Activated CD4-positive, alpha-beta T cell treated with anti-CD3 and anti-CD28 coated beads, Interleukin-2, amount 50 U/mL, for 4 hours (primary cell): ENCODE results near the gene PCP4.

Experiments used
- DNase-seq, 2 experiments: peaks; one replicate each; pipeline ENCODE4 v3.0.0-alpha.2; 2020

The PCP4 gene

DNA sequence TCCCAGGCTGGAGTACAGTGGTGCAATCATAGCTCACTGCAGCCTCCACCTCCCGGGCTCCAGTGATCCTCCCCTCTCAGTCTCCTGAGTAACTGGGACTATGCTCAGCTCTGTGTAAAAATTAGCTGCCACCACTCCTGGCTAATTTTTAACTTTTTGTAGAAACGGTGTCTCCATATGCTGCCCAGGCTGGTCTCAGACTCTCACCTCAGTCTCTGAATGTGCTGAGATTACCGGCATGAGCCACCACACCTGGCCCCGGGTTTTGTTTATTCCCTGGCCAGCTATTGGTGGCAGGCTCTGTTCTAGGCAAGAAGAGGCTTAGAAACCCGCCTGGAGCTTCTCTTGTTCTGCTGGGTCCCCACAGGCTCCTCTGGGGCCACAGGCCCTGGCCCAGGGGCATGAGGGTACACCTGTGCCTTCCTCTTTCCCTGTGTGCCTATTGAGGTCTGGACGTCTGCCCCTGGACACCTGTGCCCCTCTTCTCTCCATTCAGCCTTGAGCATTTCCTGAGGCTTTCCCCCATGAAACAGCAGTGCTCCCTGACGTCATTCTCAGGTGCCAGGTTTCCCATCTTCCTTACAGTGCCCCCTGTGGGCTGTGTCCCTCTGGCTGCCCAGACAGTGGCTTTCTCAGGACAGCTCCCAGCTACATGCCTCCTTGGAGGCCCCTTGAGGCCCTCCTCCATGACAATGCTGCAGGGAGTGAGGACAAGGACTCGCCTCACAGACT is 57.5 kb downstream of the PCP4 start:
- DNase-seq, result no peak

- DNase-seq, result no peak
Measured at GRCh38 chr21:39927304-39927886, 60.2 kb downstream of the PCP4 start.

GRCh38 chr21:39932335-39932734 is 65.1 kb downstream of the PCP4 start:
- no peak for DNase-seq

DNA sequence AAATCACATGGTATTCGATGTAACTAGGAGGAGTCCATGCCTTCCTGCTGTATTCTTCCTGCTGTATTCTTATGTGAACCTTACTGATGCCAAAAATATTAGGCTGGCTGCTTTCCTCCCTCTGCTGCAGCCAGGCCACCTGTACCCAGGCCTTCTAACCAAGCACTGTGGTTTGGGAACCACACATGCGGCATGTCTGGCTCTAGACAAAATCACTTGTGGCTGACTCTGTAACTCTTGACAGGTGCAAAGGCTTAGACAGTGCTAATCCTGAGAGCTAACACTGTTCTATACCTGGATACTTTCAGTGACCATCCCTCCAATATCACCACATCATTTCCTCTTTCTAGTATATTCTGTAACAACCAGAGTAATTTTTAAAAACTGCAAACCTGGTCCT is 67.7 kb downstream of the PCP4 start:
- no peak for DNase-seq

DNA sequence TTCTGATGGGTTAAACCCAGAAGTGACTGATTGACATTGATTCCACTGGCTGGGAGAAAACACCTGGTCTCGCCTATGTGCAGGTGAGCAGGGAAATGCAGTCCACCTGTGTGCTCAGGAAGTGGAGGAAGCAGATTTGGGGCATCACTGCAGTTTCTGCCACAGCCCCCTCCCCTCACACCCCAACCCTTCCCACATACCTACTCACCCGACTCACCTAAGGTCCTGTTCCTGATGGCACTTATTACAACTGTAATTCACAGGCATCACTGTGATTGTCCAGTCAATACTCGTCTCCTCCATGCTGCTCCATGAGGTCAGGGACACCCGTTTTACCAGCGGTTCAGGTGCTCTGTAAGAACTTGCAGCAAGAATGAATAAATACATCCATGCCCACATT is 68.5 kb downstream of the PCP4 start:
- no peak for DNase-seq

- no peak for DNase-seq
Measured at GRCh38 chr21:39938086-39938625, 70.9 kb downstream of the PCP4 start.

DNA sequence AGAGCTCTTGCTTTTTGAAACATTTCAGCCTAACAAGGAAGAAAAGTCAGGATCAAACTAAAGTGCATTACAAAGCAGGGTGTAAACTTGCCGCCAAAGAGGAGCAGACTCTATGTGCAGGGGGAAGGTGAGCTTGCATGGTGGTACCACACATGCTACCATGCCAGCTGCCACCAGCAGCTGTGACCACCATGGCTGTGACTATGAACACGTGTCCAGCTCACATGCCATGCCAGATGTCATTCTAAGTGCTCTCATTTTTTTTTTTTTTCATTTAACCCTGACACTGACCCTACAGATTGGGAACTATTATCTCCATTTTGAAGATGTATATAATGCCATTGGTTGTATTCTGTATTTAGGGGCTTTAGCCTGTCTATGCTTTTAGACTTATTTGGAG is 79.0 kb downstream of the PCP4 start:
- DNase-seq, result no peak

- DNase-seq, result no peak
Measured at GRCh38 chr21:39947031-39947430, 79.8 kb downstream of the PCP4 start.

DNA sequence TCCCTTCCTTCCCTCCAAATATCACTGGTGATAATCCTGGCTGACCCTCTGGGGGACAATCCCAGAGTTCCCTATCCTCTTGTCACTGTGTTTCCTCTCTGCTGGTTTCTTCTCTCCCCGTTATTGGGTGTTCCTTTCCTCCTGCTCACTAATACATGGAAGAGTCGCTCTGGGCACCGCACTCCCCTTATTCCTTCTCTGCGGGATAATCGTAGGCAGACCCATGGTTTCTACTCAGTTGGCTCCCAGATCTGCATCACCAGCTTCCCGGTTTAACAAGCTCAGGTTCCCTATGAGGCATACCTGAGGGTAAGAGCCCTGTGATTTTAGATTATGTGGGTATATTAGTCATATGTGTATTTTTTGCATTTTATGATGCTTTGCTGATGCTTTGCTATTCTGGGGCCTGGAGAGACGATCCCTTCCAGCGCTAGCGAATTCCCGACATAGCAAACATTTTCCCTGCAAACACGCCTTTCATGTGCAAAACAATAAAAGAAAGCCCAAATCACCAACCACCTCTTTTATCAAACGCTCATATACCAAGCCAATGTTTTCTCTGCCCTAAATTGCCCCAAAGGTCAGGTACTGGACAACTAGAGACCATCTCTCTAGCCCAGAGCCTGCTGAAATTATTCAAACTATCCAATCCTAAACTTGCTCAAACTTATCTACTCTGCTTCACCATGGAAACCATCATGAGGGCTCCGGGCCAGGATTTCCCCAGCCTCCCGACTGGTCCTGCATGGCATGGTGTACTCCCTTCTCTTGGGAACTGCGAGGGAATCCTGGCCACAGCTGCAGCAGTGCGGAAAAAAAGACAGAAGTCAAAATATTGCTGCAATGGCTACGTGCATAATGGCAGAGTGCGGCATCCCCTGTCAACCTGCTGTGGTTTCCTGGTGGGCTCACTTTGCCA is 84.2 kb downstream of the PCP4 start:
- DNase-seq, result no peak

DNA sequence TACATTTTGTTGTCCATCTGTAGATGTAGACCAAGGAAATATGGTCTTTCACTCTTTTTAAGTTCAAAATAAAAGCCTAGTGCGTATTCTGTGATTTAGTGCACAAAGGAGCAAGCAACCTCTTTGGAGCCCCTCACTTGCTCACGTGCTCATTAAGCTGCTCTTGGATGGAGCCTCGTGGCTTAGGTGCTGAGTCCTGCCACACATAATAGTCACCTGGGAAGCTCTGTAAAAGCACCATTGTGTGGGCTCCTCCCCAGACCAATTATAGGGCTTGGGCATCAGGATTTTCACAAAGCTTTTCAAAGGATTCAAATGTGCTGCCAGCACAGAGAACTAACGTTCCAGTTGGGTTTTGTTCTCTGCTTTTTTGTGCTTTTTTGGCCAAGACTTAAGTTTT is 85.0 kb downstream of the PCP4 start:
- DNase-seq, result no peak

DNA sequence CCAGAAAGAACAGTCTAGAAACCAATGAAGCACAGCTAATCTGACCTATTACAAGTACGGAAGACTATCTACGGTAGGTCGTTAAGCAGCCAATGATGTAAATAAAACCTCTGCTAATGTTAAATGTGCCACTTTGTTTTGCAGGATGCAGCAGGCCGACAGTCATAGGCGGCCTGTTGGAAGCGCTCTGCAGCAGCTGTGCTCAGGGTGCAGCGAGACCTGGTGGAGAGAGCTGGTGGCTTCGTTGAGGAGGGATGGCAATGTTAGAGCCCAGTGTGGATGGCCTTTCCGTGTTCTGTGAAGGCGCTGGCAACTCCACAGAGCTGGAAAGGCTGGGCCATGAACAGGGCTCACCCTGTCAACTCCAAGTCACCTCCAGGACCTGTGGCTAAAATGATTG is 87.3 kb downstream of the PCP4 start:
- DNase-seq, result no peak

GRCh38 chr21:39955326-39955725 is 88.1 kb downstream of the PCP4 start:
- DNase-seq, result no peak

DNA sequence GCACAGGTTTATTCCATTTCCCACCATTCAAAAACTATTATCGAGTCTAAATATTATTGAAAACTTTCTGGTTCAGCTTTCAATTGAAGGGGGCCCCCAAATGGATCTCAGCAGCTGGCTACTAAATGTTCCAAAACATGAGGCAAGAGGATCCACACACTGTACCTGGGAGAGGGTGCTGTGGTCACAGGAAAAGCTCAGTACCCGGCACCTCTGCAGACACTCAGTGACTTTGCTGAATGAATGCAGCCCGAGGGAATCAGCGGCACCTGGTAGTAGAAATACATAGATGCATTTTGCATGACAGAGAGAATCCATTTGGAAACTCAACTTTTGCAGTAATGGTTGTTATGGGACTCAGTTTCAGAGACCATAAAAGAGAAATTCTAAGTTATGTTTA is 89.3 kb downstream of the PCP4 start:
- DNase-seq, result no peak

DNA sequence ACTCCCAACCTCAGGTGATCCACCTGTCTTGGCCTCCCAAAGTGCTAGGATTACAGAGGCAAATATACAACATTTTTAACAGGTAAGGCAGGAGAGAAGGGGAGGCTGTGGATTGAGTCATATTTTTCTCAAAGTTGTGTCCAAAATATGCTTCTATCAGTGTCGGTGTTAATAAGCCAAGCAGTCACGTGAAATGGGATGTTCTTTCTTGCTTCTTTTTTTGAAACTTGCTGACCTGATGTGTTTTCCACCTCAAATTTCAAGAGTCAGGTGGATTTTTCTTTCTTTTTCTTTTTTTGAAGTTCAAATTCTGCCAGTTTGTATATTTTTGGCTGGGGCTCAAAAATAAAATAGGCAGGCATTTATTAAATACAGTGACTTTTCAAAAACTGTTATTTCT is 91.5 kb downstream of the PCP4 start:
- no peak for DNase-seq

DNA sequence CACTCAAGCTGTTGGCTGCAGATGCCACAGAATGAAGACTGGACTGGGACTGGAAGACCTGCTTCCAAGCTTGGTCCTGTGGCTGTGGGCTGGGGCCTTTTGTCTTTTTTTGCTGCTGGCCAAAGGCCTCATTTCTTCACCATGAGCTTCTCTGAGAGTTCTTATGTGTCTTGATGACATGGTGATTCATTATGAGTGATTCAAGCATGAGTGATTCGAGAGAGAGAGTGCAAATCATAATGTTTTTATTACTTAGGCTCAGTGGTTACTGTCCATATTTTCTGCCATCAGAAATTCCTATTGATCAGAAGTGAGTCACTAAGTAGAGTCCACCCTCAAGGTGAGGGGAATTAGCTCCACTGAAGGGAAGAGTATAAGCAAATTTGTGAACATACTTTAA is 94.0 kb downstream of the PCP4 start:
- DNase-seq, result no peak

DNA sequence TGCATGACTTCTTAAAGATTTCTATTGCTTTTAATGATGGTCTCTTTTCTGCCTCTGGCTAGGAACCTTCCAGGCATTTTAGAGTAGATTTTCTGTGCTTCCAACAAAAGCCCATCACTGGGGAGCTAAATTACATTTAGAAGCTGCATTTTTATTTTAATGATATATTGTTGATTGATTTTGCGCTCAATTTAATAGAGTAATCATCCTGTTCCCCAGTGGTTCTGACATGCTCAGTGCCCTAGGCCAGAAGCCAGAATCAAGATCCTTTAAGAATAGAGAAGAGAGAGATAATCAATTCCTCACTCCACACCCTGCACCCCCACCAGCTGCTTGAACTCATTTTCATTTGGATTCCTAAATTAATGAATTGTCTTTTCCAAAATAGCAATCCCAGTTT is 97.8 kb downstream of the PCP4 start:
- DNase-seq, result no peak

DNA sequence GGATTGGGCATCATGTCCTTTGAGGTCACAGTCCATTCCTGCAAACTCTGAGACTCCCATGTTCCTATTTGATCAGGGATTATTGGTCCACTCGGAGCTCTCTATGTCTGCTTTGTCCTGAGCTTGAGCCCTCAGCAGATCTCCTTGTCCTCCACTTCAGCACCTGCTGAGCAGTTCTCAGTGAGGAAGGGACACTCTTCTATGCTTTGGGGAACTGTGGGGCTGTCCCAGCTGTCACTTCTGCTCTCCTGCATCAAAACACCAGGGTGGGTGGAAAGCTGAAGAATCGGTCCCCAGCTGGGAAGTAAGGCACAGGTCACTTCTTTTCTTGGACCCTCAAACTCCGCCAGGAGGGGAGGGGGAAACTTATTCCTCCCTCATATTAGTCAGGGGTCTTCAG is 99.5 kb downstream of the PCP4 start:
- no peak for DNase-seq

- DNase-seq, result no peak
Measured at GRCh38 chr21:39968010-39968409, 100.8 kb downstream of the PCP4 start.

- DNase-seq, result no peak
Measured at GRCh38 chr21:39969691-39970364, 102.6 kb downstream of the PCP4 start.

- DNase-seq, result no peak
Measured at GRCh38 chr21:39971956-39972355, 104.7 kb downstream of the PCP4 start.

GRCh38 chr21:39972471-39972870 is 105.2 kb downstream of the PCP4 start:
- DNase-seq, result no peak

DNA sequence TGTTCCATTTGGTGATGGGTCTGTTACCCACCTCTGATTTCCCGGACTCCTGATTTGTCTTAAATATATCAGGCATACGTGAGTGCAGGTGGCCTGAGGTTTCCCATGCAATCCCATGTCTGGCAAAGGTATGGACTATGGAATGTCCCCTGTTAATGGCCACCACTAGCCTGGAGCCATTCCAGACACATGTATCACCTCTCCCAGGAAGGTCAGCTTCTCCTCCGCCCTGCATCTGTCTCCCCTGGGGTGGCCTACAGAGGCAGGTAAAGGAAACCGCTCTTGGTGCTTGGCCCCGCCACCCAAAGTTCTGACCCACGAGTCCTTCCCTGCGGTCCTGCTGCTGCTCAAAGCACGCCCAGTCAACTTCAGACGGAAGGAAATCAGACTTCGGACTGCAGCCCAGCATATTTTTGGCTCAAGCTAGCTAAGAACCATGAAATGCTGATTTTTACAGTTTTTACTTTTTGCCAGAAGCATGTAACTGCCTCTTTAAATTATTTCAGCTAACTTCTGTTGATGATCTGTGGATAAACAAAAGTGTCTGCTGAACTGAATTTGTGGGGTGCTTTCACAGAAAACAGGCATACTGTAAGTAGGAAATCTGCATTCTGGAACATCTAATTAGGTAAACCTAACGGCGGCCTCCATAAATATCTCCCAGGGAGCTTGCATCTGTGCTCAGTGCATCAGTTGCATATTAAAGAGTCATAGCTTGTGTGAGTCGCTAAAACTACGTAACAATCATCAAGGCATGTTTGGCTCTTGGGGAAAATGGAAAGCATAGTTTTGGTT is 105.9 kb downstream of the PCP4 start:
- DNase-seq, result no peak
